ENCODE results near the gene PRRX2.

DNA sequence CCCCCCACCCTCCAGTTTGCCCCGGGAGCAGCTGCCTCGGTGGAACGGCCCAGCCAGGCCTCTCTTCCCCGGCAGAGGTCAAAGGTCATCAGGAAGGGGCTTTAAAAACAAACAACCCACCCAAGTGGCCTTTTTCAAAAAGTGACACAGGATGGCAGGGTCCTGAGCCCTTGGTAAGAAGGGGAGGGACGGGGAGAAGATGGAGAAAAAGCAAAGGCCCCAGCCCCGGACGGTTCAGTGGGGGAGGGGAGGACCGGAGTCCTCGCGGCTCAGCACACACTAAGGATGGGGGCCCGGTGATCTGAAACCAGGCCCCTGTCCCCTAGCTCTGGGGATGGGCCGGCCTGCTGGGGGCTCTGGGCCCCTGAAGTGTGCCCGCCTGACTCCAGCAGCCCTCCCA lies 1.1 kb downstream of the PRRX2 start:
- TF ChIP-seq, protein P1, sequence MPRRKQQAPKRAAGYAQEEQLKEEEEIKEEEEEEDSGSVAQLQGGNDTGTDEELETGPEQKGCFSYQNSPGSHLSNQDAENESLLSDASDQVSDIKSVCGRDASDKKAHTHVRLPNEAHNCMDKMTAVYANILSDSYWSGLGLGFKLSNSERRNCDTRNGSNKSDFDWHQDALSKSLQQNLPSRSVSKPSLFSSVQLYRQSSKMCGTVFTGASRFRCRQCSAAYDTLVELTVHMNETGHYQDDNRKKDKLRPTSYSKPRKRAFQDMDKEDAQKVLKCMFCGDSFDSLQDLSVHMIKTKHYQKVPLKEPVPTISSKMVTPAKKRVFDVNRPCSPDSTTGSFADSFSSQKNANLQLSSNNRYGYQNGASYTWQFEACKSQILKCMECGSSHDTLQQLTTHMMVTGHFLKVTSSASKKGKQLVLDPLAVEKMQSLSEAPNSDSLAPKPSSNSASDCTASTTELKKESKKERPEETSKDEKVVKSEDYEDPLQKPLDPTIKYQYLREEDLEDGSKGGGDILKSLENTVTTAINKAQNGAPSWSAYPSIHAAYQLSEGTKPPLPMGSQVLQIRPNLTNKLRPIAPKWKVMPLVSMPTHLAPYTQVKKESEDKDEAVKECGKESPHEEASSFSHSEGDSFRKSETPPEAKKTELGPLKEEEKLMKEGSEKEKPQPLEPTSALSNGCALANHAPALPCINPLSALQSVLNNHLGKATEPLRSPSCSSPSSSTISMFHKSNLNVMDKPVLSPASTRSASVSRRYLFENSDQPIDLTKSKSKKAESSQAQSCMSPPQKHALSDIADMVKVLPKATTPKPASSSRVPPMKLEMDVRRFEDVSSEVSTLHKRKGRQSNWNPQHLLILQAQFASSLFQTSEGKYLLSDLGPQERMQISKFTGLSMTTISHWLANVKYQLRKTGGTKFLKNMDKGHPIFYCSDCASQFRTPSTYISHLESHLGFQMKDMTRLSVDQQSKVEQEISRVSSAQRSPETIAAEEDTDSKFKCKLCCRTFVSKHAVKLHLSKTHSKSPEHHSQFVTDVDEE (CRISPR knock-in tag; IDR thresholded peaks at IDR 0.05), result no peak
- TF ChIP-seq ARNTL (CRISPR knock-in tag; IDR thresholded peaks at IDR 0.05; ENCODE audit: borderline replicate concordance, low read depth) (no peak), ZNF70 (CRISPR knock-in tag; IDR thresholded peaks at IDR 0.05) (no peak), TOX (CRISPR knock-in tag; IDR thresholded peaks at IDR 0.05; ENCODE audit: borderline replicate concordance) (no peak), ZFP30 (CRISPR knock-in tag; IDR thresholded peaks at IDR 0.05) (no peak), PPARA (CRISPR knock-in tag; IDR thresholded peaks at IDR 0.05; ENCODE audit: borderline replicate concordance) (no peak), SNAI2 (CRISPR knock-in tag; IDR thresholded peaks at IDR 0.05) (no peak)
- TF ChIP-seq, protein P2, sequence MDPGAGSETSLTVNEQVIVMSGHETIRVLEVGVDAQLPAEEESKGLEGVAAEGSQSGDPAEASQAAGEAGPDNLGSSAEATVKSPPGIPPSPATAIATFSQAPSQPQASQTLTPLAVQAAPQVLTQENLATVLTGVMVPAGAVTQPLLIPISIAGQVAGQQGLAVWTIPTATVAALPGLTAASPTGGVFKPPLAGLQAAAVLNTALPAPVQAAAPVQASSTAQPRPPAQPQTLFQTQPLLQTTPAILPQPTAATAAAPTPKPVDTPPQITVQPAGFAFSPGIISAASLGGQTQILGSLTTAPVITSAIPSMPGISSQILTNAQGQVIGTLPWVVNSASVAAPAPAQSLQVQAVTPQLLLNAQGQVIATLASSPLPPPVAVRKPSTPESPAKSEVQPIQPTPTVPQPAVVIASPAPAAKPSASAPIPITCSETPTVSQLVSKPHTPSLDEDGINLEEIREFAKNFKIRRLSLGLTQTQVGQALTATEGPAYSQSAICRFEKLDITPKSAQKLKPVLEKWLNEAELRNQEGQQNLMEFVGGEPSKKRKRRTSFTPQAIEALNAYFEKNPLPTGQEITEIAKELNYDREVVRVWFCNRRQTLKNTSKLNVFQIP (CRISPR knock-in tag; IDR thresholded peaks at IDR 0.05; ENCODE audit: borderline replicate concordance, low read depth), result no peak
- TF ChIP-seq, protein P3, sequence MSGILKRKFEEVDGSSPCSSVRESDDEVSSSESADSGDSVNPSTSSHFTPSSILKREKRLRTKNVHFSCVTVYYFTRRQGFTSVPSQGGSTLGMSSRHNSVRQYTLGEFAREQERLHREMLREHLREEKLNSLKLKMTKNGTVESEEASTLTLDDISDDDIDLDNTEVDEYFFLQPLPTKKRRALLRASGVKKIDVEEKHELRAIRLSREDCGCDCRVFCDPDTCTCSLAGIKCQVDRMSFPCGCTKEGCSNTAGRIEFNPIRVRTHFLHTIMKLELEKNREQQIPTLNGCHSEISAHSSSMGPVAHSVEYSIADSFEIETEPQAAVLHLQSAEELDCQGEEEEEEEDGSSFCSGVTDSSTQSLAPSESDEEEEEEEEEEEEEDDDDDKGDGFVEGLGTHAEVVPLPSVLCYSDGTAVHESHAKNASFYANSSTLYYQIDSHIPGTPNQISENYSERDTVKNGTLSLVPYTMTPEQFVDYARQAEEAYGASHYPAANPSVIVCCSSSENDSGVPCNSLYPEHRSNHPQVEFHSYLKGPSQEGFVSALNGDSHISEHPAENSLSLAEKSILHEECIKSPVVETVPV (CRISPR knock-in tag; IDR thresholded peaks at IDR 0.05), result no peak
